A673 (cell line): Measurements from ENCODE around the gene GLIPR2. TPM values are rescaled to one million over a fixed set of nuclear protein-coding genes. Genes with fewer than 3 reads are reported as not detected.

Source experiments
- BruUV-seq: library from RNA; stranded (reverse); fragments of 400-500 nt; replicated peaks from 2 replicates; lab custom pipeline; 2021; lab: Mats Ljungman, UMichigan
- CTCF ChIA-PET: fragments of 300-600 bp; sonication (Branson Sonifier 250); formaldehyde crosslinking; loops from one replicate; lab custom pipeline; 2022; ENCODE audit warnings: antibody characterized with exemption; lab: Charles Lee
- POLR2A ChIA-PET: fragments of 300-600 bp; sonication (Branson Sonifier 250); formaldehyde crosslinking; loops from one replicate; lab custom pipeline; 2022; ENCODE audit warnings: antibody characterized with exemption; ENCODE audit not compliant: low non-redundant PET; lab: Charles Lee
- DNase-seq: peaks from one replicate; pipeline ENCODE4 v3.0.0-alpha.2; 2015; ENCODE audit warnings: low spot score
- H3K27ac ChIP-seq: fragments of 200-600 bp; sonication (generic); 2 replicates; pipeline ENCODE4 v1.5.1; 2016; ENCODE audit warnings: mixed run types, low read depth, mild to moderate bottlenecking, mixed read lengths, antibody characterized with exemption, low read length; ENCODE audit not compliant: poor library complexity, severe bottlenecking
- H3K27me3 ChIP-seq: fragments of 200-600 bp; sonication (generic); replicated peaks from 2 replicates; pipeline ENCODE4 v1.6.1; 2017; ENCODE audit warnings: mixed run types, low read depth, mild to moderate bottlenecking, mixed read lengths, antibody characterized with exemption, low read length; ENCODE audit not compliant: insufficient read depth, poor library complexity
- H3K36me3 ChIP-seq: fragments of 200-600 bp; sonication (generic); 2 replicates; pipeline ENCODE4 v1.6.1; 2016; ENCODE audit warnings: mixed run types, mild to moderate bottlenecking, mixed read lengths, antibody characterized with exemption, low read length; ENCODE audit not compliant: insufficient read depth, poor library complexity, severe bottlenecking
- H3K4me1 ChIP-seq: fragments of 200-600 bp; sonication (generic); 2 replicates; pipeline ENCODE4 v1.6.1; 2017; ENCODE audit warnings: mixed run types, mild to moderate bottlenecking, mixed read lengths, antibody characterized with exemption, low read length; ENCODE audit not compliant: insufficient read depth, poor library complexity, severe bottlenecking
- H3K4me3 ChIP-seq: fragments of 200-600 bp; sonication (generic); 2 replicates; pipeline ENCODE4 v1.5.1; 2016; ENCODE audit warnings: low read depth, mixed run types, mild to moderate bottlenecking, mixed read lengths, low read length; ENCODE audit not compliant: poor library complexity, severe bottlenecking
- H3K9me3 ChIP-seq: fragments of 200-600 bp; sonication (generic); 2 replicates; pipeline ENCODE4 v1.6.1; 2016; ENCODE audit warnings: mixed run types, low read depth, mild to moderate bottlenecking, mixed read lengths, antibody characterized with exemption, low read length; ENCODE audit not compliant: poor library complexity, severe bottlenecking
- EZH2 ChIP-seq: fragments of 200-600 bp; sonication (generic); IDR thresholded peaks from 2 replicates; pipeline ENCODE4 v1.6.1; 2017; ENCODE audit warnings: borderline replicate concordance, low read depth, mild to moderate bottlenecking, mixed read lengths, antibody characterized with exemption, low read length; ENCODE audit not compliant: poor library complexity, severe bottlenecking
- intact Hi-C: fragments of 100-400 bp; cut with micrococcal nuclease; formaldehyde crosslinking; loops from one replicate; pipeline ENCODE4 v1.10.0; 2022; ENCODE audit not compliant: unreplicated experiment
- total RNA-seq: library from RNA; stranded (reverse); gene quantifications from 2 replicates; pipeline ENCODE4 v1.2.3, GENCODE V29; 2021
- TF ChIP-seq, protein P1 (sequence below): fragments of 300-800, 200-600 bp; sonication (generic); conservative IDR thresholded peaks from 2 replicates; pipeline ENCODE4 v1.5.1; 2017; ENCODE audit warnings: low read depth, mild to moderate bottlenecking, antibody characterized with exemption, low read length, moderate library complexity, mixed read lengths

The GLIPR2 gene
- total RNA-seq, 1 experiment from 2014 or later, result 5.0 TPM

DNA sequence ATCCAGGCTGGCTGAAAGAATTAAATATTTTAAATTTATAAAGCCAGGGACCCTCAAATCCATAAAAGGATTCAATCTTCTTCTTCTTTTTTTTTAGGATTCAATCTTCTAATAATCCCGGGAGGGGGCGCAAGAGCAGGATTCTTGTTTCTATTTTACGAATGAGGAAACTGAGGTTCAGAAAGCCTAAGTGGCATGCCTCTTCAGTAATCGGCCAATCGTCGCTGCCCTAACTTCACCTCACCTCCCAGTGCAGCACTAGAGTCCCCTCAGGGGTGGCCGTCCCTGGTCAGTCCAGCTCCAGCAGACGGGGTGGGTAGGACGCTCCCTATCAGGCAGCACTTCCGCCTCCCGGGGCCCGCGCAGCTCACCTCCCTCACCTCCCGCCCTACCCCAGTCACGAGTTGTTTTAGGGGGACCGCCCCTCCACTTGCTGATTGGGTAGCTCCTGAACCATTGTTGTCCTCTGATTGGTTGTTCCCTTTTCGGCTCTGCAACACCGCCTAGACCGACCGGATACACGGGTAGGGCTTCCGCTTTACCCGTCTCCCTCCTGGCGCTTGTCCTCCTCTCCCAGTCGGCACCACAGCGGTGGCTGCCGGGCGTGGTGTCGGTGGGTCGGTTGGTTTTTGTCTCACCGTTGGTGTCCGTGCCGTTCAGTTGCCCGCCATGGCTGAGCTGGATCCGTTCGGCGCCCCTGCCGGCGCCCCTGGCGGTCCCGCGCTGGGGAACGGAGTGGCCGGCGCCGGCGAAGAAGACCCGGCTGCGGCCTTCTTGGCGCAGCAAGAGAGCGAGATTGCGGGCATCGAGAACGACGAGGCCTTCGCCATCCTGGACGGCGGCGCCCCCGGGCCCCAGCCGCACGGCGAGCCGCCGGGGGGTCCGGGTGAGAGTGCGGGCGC, 54.1 kb downstream of the GLIPR2 start, which contains the start of gene CLTA:
Gene CLTA (plus strand): TSS at position 534 of the 902 bp plus-strand sequence. CDS start 136 bp downstream, at position 670.
- Histone ChIP-seq H3K27ac (peak within 1 kb of the TSS; percentile 83), H3K4me1 (peaks cover 21% of the 10 kb centered on the region), H3K4me3 (peak within 1 kb of the TSS; percentile 92), H3K27me3 (no peaks in the 10 kb centered on the region), H3K36me3 (peaks cover 3% of the 10 kb centered on the region), H3K9me3 (no peaks in the 10 kb centered on the region)
- TF ChIP-seq, protein P1, sequence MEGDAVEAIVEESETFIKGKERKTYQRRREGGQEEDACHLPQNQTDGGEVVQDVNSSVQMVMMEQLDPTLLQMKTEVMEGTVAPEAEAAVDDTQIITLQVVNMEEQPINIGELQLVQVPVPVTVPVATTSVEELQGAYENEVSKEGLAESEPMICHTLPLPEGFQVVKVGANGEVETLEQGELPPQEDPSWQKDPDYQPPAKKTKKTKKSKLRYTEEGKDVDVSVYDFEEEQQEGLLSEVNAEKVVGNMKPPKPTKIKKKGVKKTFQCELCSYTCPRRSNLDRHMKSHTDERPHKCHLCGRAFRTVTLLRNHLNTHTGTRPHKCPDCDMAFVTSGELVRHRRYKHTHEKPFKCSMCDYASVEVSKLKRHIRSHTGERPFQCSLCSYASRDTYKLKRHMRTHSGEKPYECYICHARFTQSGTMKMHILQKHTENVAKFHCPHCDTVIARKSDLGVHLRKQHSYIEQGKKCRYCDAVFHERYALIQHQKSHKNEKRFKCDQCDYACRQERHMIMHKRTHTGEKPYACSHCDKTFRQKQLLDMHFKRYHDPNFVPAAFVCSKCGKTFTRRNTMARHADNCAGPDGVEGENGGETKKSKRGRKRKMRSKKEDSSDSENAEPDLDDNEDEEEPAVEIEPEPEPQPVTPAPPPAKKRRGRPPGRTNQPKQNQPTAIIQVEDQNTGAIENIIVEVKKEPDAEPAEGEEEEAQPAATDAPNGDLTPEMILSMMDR, result peak; percentile 80
- TF ChIP-seq EZH2, result no peak
- BruUV-seq, result no TSS peak
- DNase-seq, result peak; percentile 99
- intact Hi-C loops, result no loop called here
- ChIA-PET POLR2A (interaction anchor here (0.6 kb wide), 1 partner anchor 19 kb away, joined by 4 read pairs; no protein-coding TSS in a partner anchor), CTCF (interaction anchor here (0.5 to 1.6 kb wide), 4 partner anchors 24 to 1411 kb away, joined by 3 to 7 read pairs (median 6); no protein-coding TSS in a partner anchor)

DNA sequence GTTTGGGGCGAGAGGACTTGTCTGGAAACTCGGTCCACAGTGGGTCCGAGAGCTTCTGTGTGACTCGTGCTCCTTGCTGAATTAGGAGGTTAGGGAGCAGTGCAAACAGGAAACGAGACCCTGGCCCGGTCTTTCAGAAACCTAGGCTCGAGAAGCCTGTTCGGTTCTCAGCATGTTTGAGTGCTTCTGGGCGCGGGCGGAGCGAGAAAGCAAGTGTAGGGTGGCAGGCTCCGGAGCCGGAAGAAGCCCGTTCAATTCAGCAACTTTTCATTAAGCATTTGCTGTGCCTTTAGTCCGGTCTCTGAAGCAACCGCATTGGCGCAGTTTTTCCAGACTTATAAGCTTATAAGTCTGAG, 54.7 kb downstream of the GLIPR2 start:
- ChIA-PET POLR2A (no interaction called here), CTCF (interaction anchor here (1.0 to 1.6 kb wide), 2 partner anchors 25 to 259 kb away, joined by 3 to 7 read pairs; no protein-coding TSS in a partner anchor)
- intact Hi-C loops, result no loop called here
- no TSS peak for BruUV-seq
- H3K9me3 ChIP-seq, result no peaks in the 10 kb centered on the region
- H3K36me3 ChIP-seq, result peaks cover 3% of the 10 kb centered on the region
- TF ChIP-seq EZH2, result no peak
- TF ChIP-seq, protein P1, result no peak
- peak overlapping the region; percentile 83 for H3K27ac ChIP-seq
- H3K4me3 ChIP-seq, result peak overlapping the region; percentile 92
- H3K4me1 ChIP-seq, result peaks cover 21% of the 10 kb centered on the region
- DNase-seq, result peak; percentile 21
- no peaks in the 10 kb centered on the region for H3K27me3 ChIP-seq

DNA sequence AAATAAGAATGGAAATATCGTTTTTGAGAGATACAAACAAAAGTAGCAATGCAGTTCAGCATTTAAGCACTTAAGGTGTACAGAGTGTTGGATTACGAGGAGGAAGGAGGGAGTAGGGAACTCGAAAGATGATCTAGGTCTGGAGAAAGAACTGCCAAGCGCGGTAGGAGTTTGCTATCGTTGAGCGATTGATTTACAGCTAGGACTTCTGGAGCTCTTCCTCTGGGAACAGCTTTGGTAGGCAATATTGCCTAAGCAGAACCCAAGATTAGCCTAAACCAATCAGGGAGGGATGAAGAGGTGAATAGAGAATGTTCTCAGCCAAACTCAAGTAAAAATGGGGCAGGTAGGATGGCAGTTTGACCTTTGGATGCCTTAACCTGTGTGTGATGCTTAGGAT, 55.2 kb downstream of the GLIPR2 start:
- Histone ChIP-seq H3K9me3 (no peaks in the 10 kb centered on the region), H3K27ac (peak overlapping the region; percentile 83), H3K4me3 (peak overlapping the region; percentile 92), H3K27me3 (no peaks in the 10 kb centered on the region), H3K4me1 (peaks cover 21% of the 10 kb centered on the region), H3K36me3 (peaks cover 3% of the 10 kb centered on the region)
- no TSS peak for BruUV-seq
- intact Hi-C loops, result no loop called here
- TF ChIP-seq, protein P1, result no peak
- no peak for TF ChIP-seq EZH2
- ChIA-PET CTCF (no interaction called here), POLR2A (no interaction called here)
- no peak for DNase-seq
